HEK293 (cell line): ENCODE results near the gene TKTL1.

Experiments
- CTCF ChIA-PET: fragments of 350-600 bp; formaldehyde crosslinking; extraction: SDS; loops from one replicate; lab custom pipeline; 2021; ENCODE audit warnings: antibody characterized with exemption; lab: Yijun Ruan, JAX
- POLR2A ChIA-PET: fragments of 300-600 bp; formaldehyde crosslinking; extraction: SDS; loops from one replicate; lab custom pipeline; 2020; ENCODE audit warnings: antibody characterized with exemption, inconsistent platforms; lab: Yijun Ruan, JAX
- H3K27ac ChIP-seq: fragments of 200-500 bp; sonication (Bioruptor generic); 2 replicates; pipeline ENCODE4 v1.5.1; 2014; ENCODE audit warnings: low read depth, low read length, control low read depth, inconsistent platforms; ENCODE audit errors: extremely low read depth
- H3K36me3 ChIP-seq, 2 experiments: fragments of 200-500 bp in 1 of 2; sonication (Bioruptor generic) in 1 of 2; 1 replicate in 1 of 2; 2 replicates in 1 of 2; pipeline ENCODE4 v1.5.1; 2014 to 2017; ENCODE audit warnings: inconsistent platforms in 2 of 2, low read length in 2 of 2; ENCODE audit not compliant: control insufficient read depth in 2 of 2, insufficient read depth in 1 of 2
- H3K4me1 ChIP-seq: fragments of 200-500 bp; sonication (Bioruptor generic); 2 replicates; pipeline ENCODE4 v1.5.1; 2014; ENCODE audit warnings: mild to moderate bottlenecking, low read length, inconsistent platforms; ENCODE audit not compliant: control insufficient read depth, insufficient read depth
- H3K4me3 ChIP-seq: 2 replicates; pipeline ENCODE4 v1.5.1; 2011; ENCODE audit warnings: low read depth, mild to moderate bottlenecking, control low read depth, low read length, moderate library complexity
- H3K9me3 ChIP-seq: fragments of 200-500 bp; sonication (Bioruptor generic); 2 replicates; pipeline ENCODE4 v1.5.1; 2014; ENCODE audit warnings: low read depth, low read length, inconsistent platforms; ENCODE audit not compliant: control insufficient read depth, insufficient read depth
- BCL11B ChIP-seq: fragments of 450-650 bp; formaldehyde crosslinking; IDR thresholded peaks from 2 replicates; pipeline ENCODE4 v1.5.1; 2016; ENCODE audit warnings: low read depth, missing biosample characterization, missing genetic modification characterization
- BCL6B ChIP-seq: fragments of 450-650 bp; formaldehyde crosslinking; IDR thresholded peaks from 2 replicates; pipeline ENCODE4 v1.5.1; 2017; ENCODE audit warnings: missing biosample characterization, missing genetic modification characterization
- FEZF1 ChIP-seq: fragments of 450-650 bp; formaldehyde crosslinking; IDR thresholded peaks from 2 replicates; pipeline ENCODE4 v1.5.1; 2016; ENCODE audit warnings: missing biosample characterization, missing genetic modification characterization
- GLIS1 ChIP-seq: fragments of 450-650 bp; formaldehyde crosslinking; IDR thresholded peaks from 2 replicates; pipeline ENCODE4 v1.5.1; 2016; ENCODE audit warnings: missing biosample characterization, missing genetic modification characterization
- ZBTB21 ChIP-seq: fragments of 450-650 bp; formaldehyde crosslinking; IDR thresholded peaks from 2 replicates; pipeline ENCODE4 v1.5.1; 2017; ENCODE audit warnings: missing biosample characterization, missing genetic modification characterization
- ZNF211 ChIP-seq: fragments of 450-650 bp; formaldehyde crosslinking; IDR thresholded peaks from 2 replicates; pipeline ENCODE4 v1.5.1; 2016; ENCODE audit warnings: low read depth, missing biosample characterization, missing genetic modification characterization
- ZNF248 ChIP-seq: fragments of 450-650 bp; formaldehyde crosslinking; IDR thresholded peaks from 2 replicates; pipeline ENCODE4 v1.5.1; 2017; ENCODE audit warnings: missing biosample characterization, missing genetic modification characterization
- ZNF341 ChIP-seq: fragments of 450-650 bp; formaldehyde crosslinking; IDR thresholded peaks from 2 replicates; pipeline ENCODE4; 2016; ENCODE audit warnings: low read depth, missing biosample characterization, missing genetic modification characterization
- ZNF555 ChIP-seq: fragments of 450-650 bp; formaldehyde crosslinking; conservative IDR thresholded peaks from 2 replicates; pipeline ENCODE4 v1.5.1; 2017; ENCODE audit warnings: missing biosample characterization, mild to moderate bottlenecking, missing genetic modification characterization, inconsistent platforms
- ZNF600 ChIP-seq: fragments of 450-650 bp; formaldehyde crosslinking; IDR thresholded peaks from 2 replicates; pipeline ENCODE4 v1.5.1; 2016; ENCODE audit warnings: missing biosample characterization, missing genetic modification characterization
- ZNF670 ChIP-seq: fragments of 450-650 bp; formaldehyde crosslinking; IDR thresholded peaks from 2 replicates; pipeline ENCODE4 v1.5.1; 2016; ENCODE audit warnings: missing biosample characterization, missing genetic modification characterization, low read depth
- TF ChIP-seq, protein P1 (sequence below): fragments of 450-650 bp; formaldehyde crosslinking; IDR thresholded peaks from 2 replicates; pipeline ENCODE4 v1.5.1; 2016; ENCODE audit warnings: missing biosample characterization, missing genetic modification characterization, low read depth
- TF ChIP-seq, protein P2 (sequence below): fragments of 450-650 bp; formaldehyde crosslinking; IDR thresholded peaks from 2 replicates; pipeline ENCODE4 v1.5.1; 2016; ENCODE audit warnings: missing biosample characterization, missing genetic modification characterization

The TKTL1 gene

GRCh38 chrX:154348646-154349358, 53.2 kb downstream of the TKTL1 start:
- H3K4me1 ChIP-seq, result no peaks in the 10 kb centered on the region
- H3K27ac ChIP-seq, result no peak overlapping the region
- TF ChIP-seq FEZF1 (tag by site-specific recombination) (no peak), ZNF555 (no peak), ZNF600 (tag by site-specific recombination) (0 out of 2 replicates have a peak, but pooled peaks have one; percentile 16), ZNF341 (0 out of 2 replicates have a peak, but pooled peaks have one; percentile 28), ZNF211 (tag by site-specific recombination) (no peak)
- ChIA-PET CTCF (no interaction called here), POLR2A (interaction anchor here (0.9 to 2.4 kb wide), 6 partner anchors 9 to 35 kb away, joined by 3 to 12 read pairs (median 6); no protein-coding TSS in a partner anchor)
- no peaks in the 10 kb centered on the region for H3K9me3 ChIP-seq
- H3K36me3 ChIP-seq, result peaks cover 0 to 58% of the 10 kb centered on the region in 2 experiments; a peak in 1 of 3 replicates
- no peak overlapping the region for H3K4me3 ChIP-seq

DNA sequence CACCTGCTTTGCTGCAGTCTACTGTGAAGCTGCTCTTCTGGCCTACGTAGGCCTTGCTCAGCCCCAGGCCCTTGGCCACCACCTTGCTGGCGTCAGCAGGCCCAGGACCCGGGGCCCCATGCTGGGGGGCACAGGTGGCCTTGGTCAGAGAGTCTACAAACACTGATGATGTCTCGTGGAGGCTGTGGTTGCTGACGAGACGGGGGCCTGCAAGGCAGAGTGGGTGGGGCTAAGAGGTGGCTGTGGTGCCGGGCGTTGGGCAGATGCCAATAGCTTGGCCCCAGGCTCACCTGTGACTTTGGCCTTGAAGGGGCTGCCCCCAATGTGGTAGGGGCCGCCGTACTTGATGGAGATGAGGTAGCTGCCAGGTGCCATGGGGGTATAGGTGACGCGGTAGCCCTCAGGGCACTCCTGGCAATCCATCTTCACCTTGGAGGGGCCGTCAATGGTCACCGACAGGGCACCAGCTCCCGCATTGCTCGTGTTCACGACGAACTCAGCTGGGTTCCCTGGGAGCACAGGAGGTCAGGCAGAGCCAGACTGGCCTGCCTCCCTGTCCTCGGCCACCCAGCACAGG, 53.9 kb downstream of the TKTL1 start:
- Histone ChIP-seq H3K36me3 (peaks cover 0 to 64% of the 10 kb centered on the region in 2 experiments; a peak in 1 of 3 replicates), H3K4me3 (no peak overlapping the region), H3K9me3 (no peaks in the 10 kb centered on the region), H3K4me1 (no peaks in the 10 kb centered on the region), H3K27ac (no peak overlapping the region)
- CTCF ChIA-PET, result interaction anchor here (0.8 kb wide), 1 partner anchor 24 kb away, joined by 3 read pairs; no protein-coding TSS in a partner anchor
- POLR2A ChIA-PET, result interaction anchor here (0.9 to 2.4 kb wide), 7 partner anchors 8 to 34 kb away, joined by 3 to 12 read pairs (median 6); no protein-coding TSS in a partner anchor
- TF ChIP-seq, protein P1, sequence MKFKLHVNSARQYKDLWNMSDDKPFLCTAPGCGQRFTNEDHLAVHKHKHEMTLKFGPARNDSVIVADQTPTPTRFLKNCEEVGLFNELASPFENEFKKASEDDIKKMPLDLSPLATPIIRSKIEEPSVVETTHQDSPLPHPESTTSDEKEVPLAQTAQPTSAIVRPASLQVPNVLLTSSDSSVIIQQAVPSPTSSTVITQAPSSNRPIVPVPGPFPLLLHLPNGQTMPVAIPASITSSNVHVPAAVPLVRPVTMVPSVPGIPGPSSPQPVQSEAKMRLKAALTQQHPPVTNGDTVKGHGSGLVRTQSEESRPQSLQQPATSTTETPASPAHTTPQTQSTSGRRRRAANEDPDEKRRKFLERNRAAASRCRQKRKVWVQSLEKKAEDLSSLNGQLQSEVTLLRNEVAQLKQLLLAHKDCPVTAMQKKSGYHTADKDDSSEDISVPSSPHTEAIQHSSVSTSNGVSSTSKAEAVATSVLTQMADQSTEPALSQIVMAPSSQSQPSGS (tag by site-specific recombination), result no peak
- no peak for TF ChIP-seq ZNF248 (tag by site-specific recombination)
- TF ChIP-seq, protein P2, sequence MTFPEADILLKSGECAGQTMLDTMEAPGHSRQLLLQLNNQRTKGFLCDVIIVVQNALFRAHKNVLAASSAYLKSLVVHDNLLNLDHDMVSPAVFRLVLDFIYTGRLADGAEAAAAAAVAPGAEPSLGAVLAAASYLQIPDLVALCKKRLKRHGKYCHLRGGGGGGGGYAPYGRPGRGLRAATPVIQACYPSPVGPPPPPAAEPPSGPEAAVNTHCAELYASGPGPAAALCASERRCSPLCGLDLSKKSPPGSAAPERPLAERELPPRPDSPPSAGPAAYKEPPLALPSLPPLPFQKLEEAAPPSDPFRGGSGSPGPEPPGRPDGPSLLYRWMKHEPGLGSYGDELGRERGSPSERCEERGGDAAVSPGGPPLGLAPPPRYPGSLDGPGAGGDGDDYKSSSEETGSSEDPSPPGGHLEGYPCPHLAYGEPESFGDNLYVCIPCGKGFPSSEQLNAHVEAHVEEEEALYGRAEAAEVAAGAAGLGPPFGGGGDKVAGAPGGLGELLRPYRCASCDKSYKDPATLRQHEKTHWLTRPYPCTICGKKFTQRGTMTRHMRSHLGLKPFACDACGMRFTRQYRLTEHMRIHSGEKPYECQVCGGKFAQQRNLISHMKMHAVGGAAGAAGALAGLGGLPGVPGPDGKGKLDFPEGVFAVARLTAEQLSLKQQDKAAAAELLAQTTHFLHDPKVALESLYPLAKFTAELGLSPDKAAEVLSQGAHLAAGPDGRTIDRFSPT (tag by site-specific recombination), result peak; percentile 54; the same call in 1 of the 2 replicates
- TF ChIP-seq FEZF1 (tag by site-specific recombination), result no peak
- TF ChIP-seq BCL6B (tag by site-specific recombination), result no peak

DNA sequence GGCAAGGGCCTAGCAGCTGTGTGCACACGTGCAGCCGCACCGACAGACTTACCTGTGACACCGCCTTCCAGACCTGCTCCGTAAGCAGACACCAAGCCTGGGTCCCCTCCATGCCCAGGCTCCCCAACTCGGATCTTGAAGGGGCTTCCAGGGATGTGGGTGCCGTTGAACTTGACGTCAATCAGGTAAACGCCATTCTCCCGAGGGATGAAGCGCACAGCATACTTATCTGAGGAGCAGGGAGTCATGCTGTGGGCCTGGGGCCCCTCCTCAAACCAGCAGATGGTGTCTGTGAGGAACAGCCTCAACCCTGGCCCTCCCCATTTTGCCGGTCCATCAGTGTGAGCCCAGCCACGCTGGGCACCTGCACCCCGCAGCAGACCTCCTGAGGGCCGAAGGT, 54.4 kb downstream of the TKTL1 start:
- peak; percentile 21; the same call in 1 of the 2 replicates for TF ChIP-seq ZNF600 (tag by site-specific recombination)
- TF ChIP-seq FEZF1 (tag by site-specific recombination), result no peak
- no peak for TF ChIP-seq GLIS1 (tag by site-specific recombination)
- TF ChIP-seq ZNF670, result no peak
- no peak for TF ChIP-seq ZBTB21
- TF ChIP-seq BCL11B (tag by site-specific recombination), result no peak
- no peak overlapping the region for H3K27ac ChIP-seq
- CTCF ChIA-PET, result interaction anchor here (0.8 kb wide), 1 partner anchor 23 kb away, joined by 3 read pairs; no protein-coding TSS in a partner anchor
- no peak overlapping the region for H3K4me3 ChIP-seq
- H3K4me1 ChIP-seq, result no peaks in the 10 kb centered on the region
- no peaks in the 10 kb centered on the region for H3K9me3 ChIP-seq
- H3K36me3 ChIP-seq, result peaks cover 0 to 70% of the 10 kb centered on the region in 2 experiments; a peak in 1 of 3 replicates
- POLR2A ChIA-PET, result interaction anchor here (1.1 to 1.6 kb wide), 4 partner anchors 8 to 34 kb away, joined by 3 to 12 read pairs (median 4); no protein-coding TSS in a partner anchor
